HG02884 (cell line): ENCODE data around the gene ATG9B.
"Not testable (repeated sequence)": the region's sequence is repeated elsewhere in the genome, so short reads cannot be mapped to it uniquely, and the experiment has no call there.

Experiments used
- ATAC-seq: cut with Tn5 transposase; IDR thresholded peaks from one replicate; pipeline ENCODE4 v1.9.1; 2021; ENCODE audit warnings: mild to moderate bottlenecking, moderate library complexity; ENCODE audit not compliant: unreplicated experiment

ATG9B gene

DNA sequence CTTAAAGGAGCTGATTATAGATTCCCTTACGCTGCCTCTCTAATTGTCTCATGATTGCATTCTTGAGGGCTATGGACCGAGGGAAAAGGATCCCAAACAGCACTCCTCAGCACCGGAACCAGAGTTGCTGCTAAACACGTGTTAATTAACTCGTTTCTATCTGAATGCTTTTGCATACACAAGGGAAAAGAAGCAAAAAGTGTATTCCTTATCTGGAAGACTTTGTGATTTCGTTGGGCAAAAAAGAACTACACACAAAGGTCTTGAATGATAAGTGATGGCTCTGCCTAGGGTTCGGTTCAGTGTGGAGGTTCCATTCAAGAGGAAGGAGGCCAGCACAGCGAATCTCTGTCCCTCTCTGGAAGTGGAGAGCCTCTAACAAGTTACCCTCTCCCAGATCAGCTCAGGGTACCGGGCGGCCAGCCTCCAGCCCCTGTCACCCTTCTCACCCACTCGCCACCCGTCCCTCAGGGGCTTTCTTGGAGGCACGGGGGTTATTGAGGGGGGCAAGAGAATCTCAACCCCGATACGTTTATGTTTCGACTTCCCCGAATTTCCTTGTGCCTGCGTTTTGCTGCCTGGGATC is 34.6 kb upstream of the ATG9B start:
- no peak for ATAC-seq

DNA sequence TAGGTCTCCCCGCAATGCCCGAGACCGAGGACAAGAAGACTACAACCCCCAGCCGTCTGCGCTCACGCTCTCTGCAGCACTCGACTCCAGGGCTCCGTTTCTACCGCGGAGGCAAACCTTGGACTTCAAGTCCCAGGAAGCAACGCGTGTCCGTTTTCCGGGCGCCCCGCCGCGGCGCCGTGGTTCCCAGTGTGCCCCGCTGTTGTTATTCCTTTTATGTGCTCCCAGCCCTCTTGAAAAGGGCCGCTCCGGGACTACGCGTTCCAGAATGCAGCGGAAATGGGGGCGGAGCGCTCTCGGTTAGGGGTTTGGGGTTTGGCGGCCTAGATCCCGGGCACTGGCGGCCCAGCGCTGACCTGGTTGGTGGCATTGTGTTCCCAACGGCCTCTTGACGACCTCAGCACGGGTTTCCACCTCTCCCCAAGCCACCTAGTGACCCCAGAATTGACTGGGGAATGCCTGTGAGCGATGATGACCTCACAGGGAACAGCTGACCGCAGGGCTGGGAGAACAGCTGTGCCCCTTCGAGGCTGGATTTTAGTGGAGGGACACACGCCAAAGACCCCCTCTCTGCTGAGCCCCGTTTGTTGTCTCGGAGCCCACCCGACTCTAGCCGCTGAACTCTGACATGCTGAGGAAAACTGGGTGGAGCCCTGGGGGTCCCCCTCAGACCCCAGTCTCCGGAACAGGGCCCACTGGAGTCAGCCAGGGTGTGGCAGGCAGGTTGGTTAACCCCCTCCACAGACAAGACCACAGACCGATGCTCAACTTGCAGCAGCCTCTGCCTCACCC is 33.9 kb upstream of the ATG9B start:
- ATAC-seq = peak; percentile 92

DNA sequence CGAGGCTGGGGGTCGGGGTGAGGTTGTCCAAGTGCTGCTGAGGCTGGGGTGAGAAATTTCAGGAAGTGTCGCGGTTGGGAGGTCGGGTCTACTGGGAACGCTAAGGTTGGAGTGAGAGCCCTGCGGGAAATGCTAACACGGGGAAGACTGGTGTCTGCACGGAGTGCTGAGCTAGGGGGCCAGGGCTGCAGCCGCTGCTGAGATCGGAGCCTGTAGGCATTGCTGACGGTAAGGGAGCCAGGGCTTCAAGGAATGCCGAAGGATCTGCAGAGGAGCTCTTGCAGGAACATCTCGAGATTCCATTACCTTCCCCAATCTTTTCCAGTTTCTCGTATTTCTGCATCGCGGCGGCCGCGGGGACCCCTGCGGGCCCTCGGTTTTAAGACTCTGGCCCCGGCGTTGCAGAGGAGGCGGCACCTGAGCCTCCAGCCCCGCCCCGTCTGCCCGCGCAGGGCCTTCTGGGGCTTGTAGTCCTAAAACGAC is 33.3 kb upstream of the ATG9B start, which contains the start of gene CDK5:
TSS of gene CDK5 (minus strand) at position 392 of the 483 bp plus-strand sequence. CDS start at position 343, 49 bp downstream.
- peak; percentile 18 for ATAC-seq

DNA sequence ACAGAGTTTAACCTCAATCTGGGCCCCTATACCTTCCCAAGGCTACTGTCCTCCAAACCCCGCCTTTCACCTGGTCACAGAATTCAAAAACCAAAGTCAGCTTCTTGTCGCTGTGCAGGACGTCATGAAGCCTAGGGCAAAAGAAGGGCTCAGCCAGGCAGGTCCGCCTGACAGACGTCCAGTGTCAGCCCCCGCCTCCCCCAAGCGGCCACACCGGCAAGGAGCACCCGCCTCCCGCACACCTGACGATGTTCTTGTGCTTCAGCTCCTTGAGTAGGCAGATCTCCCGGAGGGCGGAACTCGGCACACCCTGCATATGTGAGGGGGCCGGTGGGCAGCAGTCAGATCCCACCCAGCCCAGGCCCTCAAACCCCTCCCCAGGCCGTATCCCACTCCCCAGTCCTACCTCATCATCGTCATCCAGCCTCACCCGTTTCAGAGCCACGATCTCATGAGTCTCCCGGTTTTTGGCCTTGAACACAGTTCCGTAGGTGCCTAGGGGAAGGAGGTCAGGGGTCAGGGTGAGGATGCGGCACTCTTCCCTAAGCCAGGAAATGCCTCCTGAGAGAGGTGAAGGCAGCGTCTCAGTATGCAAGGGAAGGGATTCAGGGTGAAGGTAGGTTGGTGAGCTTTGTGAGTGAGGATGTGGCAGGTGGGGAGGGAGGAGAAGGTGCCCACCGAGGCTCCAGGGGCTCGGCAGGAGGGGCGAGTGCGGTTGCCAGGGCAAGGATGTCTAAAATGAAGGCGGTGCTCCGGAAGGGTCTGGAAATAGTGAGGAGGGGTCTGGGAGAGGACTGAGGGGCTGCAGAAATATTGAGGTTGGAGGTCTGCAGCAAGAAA is 32.6 kb upstream of the ATG9B start:
- no peak for ATAC-seq

DNA sequence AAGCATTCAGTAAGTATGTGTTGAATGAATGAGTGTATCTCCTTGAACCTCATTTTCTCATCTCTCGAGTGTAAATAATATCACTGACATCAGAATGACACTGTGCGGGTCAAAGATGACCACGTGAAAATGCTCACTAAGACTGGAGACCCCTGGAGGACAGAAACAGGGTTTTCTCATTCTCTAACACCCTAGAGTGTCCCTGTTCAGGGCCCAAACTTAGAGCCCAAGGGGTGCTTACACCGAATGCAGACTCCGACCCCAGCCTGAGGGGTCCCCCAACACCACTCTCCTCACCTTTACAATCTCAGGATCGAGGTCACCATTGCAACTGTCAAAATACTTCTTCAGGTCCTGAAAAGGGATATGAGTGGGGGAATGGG is 32.0 kb upstream of the ATG9B start:
- no peak for ATAC-seq

DNA sequence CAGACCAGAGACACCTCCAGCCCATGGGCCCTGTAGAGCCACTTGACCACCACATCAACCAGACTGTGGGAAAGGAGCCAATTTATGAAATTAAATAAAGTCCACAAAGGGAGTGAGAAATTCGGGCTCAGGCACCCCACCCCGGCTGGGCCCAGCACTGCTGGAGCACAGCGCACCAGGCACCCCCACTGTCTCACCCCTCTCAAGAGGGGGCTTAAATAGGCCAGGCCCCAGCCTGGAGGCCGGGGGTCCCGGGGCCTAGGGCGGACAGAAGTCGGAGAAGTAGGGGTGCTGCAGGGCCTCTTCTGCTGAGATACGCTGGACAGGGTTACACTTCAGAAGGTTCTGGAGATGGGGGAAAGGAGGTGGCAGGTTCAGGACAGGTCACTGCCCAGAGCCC is 29.5 kb upstream of the ATG9B start:
- ATAC-seq = no peak

DNA sequence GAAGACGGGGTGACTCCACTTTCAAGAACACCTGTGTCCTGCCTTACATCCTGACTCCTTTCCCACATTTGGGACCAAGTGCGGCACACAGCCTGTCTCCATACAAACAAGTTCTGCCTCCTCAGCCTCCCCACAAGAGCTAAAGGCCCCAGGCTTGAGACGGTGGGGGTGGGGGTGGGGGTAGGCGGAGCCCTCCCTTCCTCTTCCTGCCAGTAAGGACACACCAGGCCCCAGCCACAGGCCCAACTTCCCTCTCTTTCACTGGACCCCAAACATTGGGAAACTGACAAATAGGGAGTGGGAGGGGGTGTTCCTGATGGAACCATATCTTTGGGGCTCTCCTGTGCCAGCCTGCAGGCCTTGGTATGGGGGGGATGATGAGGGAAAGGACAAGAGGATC is 28.8 kb upstream of the ATG9B start:
- ATAC-seq = no peak

DNA sequence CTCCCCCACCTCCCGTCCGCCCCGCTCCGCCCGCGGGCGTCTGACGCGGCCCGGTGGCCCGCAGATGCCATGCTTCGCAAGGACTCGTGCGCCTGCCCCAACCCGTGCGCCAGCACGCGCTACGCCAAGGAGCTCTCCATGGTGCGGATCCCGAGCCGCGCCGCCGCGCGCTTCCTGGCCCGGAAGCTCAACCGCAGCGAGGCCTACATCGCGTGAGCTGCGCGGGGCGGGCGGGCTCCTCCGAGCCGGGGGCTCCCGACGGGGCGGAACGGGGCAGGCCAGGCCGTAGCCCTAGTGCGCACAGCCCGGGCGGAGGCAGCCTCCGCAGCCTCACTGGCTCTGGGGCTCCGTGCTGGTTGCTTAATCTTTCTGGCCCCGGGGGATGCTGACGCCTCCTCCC is 26.8 kb upstream of the ATG9B start:
- ATAC-seq = no peak

DNA sequence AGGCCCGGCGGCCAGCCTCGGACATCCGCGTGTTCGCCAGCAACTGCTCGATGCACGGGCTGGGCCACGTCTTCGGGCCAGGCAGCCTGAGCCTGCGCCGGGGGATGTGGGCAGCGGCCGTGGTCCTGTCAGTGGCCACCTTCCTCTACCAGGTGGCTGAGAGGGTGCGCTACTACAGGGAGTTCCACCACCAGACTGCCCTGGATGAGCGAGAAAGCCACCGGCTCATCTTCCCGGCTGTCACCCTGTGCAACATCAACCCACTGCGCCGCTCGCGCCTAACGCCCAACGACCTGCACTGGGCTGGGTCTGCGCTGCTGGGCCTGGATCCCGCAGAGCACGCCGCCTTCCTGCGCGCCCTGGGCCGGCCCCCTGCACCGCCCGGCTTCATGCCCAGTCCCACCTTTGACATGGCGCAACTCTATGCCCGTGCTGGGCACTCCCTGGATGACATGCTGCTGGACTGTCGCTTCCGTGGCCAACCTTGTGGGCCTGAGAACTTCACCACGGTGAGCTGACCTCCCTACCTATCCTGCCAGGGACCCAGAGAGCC is 24.7 kb upstream of the ATG9B start:
- no peak for ATAC-seq

DNA sequence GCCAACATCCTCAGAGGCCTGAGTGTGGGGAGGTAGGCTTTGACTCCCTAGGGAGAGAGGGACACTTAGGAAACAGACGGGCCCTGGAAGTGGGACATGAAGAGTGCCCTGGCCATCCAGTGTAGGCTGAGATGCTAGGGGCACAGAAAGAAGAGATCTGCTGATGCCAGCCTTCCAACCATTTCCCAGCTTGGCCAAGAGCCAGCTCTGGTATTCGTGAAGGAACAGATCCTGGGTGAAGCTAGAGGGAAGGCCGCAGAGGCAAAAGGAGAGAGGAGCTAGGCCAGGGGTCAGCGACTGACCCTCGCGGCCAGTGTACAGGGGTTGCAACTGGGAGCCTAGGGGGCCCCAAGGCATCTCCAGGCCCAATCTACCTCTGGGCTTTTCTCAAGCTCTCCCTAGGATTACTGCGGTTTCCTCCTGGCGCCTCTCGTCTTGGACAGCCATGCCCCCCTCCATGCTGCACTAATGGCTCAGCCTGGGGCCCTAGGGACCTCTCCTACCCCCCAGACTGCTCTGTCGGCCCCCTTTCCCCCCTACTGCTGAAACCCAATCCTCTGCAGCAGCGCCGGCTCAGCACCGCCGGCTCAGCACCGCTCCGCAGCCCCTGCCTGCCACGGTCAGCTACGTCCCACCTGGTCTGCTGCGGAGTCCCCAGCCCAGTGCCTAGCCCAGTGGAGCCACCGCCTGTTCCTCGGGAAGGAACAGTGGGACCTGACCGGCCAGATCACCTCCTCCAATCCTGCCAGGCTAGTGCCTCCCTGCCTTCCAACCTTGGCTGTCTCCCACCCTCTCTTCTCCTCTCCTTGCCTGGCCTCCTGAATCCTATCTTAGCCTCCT is 23.9 kb upstream of the ATG9B start, which contains the start of gene ASIC3:
TSS of gene ASIC3 (plus strand) at position 556 of the 840 bp plus-strand sequence. CDS start 355 bp downstream, outside the sequence.
- ATAC-seq = no peak

DNA sequence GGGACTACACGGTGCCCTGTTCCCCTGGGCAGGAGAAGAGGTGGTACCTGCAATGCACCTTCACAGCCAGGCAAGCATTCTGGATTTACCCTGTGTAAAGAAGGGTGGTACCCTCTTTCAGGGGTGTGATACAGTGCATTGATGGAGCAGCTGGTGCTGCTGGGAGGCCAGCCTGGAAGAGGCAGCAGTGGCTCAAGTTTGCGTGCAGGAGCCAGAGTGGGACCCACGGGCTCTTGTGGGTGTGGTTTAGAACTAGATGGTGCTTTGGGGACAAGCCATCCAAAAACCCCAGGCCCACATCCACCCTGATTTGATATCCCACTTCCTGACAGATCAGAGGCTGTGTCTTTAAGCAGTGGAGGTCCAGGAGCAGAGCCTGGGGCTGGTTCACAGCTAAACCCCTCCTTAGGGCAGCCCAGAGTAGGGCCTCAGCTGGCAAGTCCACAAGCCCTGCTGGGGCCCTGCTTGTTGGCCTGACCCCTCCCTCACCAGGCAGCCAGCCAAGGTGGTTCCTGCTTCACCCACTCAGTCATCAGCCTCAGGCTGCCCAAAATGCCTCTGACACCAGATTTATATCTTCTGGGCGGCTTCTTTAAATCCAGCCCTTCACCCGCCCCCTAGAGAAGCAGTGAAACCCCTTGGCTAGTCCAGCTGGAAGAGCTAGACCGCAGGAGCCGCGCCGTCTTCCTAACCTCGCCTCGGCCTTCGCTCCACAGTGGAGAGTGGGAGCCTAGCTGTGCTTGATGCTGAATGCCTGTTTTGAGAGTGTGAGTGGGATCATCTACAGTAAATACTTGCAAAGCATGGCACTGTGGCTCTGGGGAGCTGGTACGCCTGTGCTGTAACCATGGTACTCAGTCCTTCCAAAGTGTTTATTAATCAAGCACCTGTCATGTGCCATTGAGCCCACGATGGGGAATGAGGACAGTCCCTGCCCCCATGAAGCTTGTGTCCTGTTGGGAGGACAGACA is 22.6 kb upstream of the ATG9B start:
- no peak for ATAC-seq

DNA sequence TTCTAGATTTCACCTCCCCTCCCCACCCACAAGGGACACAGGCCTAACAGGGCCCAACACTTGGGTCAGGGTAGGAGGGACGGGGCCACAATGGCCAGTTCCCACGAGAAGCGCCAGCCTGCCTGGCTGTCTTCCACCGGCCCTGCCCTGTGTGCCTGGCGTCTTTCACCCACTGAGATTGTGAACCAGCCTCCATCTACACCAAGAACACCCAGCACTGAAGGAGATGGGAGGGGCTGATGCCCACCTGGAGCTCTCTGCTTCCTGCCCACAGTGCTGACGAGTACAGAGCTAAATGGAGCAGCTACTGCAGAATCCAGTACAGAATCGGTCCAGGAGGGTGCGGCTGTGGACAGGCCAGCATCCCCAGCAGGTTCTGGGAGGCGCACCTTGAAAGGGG is 21.7 kb upstream of the ATG9B start:
- ATAC-seq = no peak

DNA sequence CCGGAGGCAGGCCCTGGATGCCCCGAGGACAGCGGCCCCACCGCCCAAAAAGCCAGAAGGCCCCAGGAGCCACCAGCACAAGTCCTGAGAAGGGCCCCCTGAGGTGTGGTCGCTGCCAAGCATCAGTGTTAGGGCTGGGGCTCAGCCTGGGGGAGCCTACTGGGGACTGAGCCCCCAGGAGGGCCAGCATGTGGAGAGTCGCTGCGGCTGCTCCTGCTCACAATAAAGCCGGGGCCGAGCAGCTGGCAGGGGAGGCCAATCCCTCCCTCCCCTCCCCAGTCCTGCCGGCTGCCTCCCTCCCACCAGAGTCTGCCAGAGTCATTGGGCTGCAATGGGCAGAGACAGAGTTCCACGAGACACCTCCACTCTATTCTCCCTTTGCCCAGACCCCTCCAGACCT is 21.0 kb upstream of the ATG9B start:
- ATAC-seq = no peak

DNA sequence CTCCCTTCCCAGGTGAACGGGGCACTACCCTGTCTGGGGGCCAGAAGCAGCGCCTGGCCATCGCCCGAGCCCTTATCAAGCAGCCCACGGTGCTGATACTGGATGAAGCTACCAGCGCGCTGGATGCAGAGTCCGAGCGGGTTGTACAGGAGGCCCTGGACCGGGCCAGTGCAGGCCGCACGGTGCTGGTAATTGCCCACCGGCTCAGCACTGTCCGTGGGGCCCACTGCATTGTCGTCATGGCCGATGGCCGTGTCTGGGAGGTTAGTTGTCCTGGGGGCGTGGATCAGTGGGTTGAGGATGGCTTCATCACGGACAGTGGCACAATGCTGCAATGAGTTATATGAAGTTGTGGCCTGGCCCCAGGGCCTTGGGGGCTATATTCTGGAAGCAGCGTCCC is 19.7 kb upstream of the ATG9B start:
- ATAC-seq = no peak

DNA sequence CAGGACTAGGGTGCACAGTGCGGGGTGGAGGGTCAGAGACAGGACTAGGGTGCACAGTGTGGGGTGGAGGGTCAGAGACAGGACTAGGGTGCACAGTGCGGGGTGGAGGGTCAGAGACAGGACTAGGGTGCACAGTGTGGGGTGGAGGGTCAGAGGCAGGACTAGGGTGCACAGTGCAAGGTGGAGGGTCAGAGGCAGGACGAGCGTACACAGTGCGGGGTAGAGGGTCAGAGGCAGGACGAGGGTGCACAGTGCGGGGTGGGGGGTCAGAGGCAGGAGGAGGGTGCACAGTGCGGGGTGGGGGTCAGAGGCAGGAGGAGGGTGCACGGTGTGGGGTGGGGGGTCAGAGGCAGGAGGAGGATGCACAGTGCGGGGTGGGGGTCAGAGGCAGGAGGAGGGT is 19.2 kb upstream of the ATG9B start:
- ATAC-seq = not testable (repeated sequence)

DNA sequence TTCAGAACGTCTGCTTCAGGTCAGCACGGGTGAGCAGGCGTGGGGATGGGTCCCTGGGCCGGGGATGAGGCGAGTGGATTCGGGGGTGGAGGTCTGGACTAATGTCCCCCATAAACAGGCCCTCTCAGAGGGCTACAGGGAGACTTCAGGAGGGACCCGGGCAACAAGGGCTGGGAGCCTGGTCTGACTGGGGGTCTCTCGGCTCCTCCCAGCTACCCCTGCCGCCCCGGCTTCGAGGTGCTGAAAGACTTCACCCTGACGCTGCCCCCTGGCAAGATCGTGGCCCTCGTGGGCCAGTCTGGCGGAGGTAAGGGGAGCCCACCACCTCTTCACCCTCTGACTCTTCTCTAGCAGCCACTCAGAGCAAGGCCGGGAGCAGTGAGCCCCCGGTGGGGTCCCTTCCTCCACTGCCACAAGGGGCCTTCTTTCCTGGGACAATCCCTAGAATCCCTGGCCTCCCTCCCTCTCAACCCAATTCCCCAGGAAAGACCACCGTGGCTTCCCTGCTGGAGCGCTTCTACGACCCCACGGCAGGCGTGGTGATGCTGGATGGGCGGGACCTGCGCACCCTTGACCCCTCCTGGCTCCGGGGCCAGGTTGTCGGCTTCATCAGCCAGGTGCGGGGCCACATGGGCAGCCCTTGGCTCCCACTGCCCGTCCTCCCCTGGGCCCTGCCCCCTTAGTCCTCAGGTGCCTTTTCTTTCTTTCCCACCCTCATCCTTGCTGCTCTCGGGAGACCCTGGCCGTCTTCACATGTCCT is 16.5 kb upstream of the ATG9B start:
- ATAC-seq = no peak

DNA sequence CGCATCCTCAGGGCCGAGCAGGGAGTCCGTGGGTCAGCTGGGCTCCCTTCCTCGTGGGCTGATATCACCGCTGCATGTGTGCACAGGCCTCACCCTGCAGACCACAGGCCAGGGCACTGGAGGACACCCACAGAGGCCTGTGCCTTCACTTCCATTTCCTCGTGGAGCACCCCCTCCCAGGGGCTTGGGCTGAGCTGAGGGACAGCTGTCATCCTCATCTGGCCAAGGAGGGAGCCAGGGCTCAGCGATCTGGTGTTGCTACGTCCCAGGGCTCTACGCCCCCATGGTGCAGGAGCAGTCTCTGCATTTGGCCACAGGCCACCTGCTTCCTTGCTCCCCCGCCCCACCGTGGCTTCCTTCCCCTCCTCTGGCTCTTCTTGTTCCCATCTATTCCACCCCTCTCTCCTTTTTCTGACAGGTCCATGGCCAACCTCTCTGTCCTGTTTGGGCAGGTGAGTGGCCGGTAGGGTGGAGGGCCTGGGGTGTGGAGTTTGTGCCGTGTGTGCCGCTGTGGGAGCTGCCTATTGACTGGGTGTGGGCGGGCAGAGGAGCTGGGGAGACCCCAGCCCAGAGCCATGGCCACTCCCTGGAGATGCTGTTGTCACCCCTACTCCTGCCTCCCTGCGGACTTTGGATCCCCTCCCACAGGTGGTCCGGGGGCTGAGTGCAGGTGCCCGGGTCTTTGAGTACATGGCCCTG is 15.7 kb upstream of the ATG9B start:
- ATAC-seq = no peak
